NCI-H2227 (cell line): ENCODE data around the gene MAEL.
"Not testable (repeated sequence)": the region's sequence is repeated elsewhere in the genome, so short reads cannot be mapped to it uniquely, and the experiment has no call there.

ENCODE experiments used
- DNase-seq: peaks from one replicate; lab custom pipeline; 2025; ENCODE audit not compliant: unreplicated experiment; lab: John Stamatoyannopoulos, UW

Gene MAEL

DNA sequence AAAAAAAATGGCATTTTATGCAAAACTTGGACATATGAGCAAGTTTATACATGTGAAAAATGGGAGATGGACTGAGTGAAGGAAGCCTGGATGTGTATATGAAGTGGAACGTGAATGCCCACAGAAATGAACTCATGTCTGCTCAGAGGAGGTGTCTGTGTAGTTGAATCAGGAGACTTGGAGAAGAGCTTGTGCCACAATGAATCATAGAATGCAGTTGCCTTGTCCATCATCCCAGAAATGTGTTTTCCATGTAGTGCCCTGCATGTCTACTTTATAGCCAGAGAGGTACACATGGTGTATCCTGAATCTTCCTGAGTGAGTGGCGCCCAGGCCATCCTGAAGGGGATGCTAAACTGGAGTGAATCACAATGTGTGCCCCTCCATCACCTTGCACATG, 11.1 kb upstream of the MAEL start:
- no peak for DNase-seq

DNA sequence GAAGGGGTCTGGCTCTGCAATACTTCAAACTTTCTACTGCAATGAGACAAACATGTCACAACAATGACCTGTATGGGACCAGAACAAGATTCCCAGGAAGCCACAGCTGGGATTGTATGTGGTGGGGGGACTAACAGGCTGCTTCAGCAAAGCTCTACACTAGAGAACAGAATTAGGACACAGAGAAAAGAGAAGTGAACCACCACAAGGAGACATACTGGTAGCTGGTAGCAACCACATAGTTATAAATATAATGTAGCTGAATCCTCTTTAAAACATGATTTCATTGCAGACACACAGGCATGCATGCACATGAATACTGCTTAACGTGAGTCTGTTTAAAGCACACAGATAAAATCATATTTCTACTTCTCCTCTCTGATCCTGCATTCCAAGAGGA, 10.3 kb upstream of the MAEL start:
- no peak for DNase-seq

DNA sequence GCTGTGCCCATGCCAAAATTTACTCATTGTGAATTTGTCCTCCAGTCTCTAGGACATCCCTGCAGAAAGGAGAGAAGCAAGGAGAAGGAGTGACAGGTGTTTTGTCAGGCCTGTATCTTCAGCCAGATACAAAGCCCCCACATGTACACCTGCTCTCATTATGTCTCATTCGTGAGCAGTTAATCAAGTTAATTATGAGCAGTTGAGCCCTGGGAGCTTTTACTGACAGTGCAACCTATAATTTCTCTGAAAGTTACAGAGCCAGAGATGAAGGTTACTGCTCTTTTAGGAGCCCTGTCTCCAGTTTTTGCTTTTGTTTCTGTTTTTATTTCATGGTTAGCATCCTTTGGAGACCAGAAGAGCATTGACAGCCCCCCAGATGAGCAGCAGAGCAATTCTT, 8.7 kb upstream of the MAEL start:
- DNase-seq: peak; percentile 39

DNA sequence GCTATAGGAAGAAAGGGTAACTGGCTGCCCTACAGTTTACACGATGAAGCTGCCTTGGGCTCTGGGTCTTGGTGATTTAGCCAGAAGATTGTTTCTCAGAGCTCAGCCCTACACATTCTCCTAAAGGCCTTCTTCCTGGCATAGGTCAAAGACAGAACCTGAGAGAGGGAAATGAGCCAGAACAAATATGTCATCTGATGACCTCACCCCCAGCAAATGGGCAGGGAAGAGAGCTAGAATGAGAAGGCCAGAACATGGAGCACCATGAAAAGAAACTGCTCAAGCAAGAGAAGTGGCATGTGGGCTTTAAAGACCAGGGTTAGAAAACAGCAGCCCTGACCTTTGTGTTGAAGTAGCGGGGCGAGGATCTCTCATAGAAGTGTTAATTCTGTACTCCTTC, 8.3 kb upstream of the MAEL start:
- DNase-seq: no peak

DNA sequence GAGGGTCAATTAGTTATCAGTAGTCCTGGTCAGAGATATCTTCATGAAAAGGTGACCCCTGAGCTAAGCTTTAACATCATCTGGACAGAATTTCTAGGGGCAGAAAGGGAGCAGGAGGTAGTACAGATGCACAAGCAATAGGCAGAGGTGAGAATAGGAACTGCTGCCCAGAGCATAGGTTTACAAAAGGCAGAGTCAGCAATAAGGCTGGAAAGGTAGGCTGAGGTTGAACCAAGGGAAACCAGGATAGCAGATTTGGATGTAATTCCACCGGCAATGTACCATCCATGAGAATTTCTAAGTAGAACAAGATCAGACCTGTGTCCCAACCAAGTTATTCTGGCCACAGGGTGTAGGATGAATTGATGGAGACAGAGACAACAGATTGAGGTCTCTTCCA, 7.5 kb upstream of the MAEL start:
- DNase-seq: no peak

DNA sequence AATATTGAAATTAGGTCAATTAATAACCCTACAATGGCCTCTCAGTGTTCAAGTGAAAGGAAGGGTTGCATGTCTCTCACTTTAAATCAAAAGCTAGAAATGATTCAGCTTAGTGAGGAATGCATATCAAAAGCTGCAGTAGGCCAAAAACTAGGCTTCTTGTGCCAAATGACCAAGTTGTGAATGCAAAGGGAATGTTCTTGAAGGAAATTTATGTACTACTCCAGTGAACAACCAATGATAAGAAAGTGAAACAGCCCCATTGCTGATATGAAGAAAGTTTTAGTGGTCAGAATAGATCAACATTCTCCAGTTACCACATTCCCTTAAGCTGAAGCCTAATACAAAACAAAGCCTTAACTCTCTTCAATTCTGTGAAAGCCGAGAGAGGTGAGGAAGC, 10.0 kb downstream of the MAEL start:
- DNase-seq: no peak

DNA sequence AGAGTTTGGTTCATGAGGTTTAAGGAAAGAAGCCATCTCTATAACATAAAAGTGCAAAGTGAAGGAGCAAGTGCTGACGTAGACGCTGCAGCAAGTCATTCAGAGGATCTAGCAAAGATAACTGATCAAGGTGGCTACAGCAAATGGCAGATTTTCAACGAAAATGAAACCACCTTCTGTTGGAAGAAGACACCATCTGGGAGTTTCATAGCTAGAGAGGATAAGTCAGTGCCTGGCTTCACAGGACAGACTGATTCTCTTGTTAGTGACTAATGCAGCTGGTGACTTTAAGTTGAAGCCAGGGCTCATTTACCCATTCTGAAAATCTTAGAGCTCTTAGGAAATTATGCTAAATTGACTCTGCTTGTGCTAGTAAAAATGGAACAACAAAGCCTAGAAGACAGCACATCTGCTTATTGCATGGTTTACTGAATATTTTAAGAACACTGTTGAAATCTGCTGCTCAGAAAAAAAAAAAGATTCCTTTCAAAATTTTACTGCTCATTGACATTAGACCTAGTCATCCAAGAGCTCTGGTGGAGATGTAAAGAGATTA, 10.5 kb downstream of the MAEL start:
- DNase-seq: no peak

DNA sequence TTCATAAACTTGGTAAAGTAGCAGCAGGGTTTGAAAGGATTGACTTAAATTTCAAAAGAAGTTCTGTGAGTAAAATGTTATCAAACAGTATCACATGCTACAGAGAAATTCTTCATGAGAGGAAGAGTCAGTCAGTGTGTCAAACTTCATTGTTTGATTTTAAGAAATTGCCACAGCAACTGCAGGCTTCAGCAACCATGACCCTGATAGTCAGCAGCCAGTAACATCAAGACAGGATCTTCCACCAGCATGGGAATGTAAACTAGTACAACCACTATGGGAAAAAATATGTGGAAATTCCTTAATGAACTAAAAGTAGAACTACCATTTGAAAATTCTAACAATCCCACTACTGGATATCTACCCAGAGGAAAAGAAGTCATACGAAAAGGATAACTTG, 11.5 kb downstream of the MAEL start:
- no peak for DNase-seq

DNA sequence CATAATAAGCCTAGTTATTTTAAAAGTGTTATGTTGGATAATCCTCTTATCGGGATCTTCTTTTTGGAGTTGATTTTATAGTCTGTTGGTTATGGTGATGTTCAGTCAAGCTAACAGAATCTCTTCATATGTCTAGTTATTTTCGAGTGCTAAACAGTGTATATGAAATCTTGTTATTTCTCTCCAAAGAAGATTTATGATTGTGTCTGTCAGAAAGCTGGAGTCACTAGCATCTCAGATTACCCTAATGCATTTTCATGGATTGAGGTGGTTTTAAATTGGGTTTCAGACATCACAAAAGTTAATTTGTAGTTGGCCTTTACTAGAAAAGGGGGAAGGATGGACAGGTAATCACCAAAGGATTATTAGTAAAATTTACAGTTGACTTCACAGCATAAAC, 13.3 kb downstream of the MAEL start:
- no peak for DNase-seq

DNA sequence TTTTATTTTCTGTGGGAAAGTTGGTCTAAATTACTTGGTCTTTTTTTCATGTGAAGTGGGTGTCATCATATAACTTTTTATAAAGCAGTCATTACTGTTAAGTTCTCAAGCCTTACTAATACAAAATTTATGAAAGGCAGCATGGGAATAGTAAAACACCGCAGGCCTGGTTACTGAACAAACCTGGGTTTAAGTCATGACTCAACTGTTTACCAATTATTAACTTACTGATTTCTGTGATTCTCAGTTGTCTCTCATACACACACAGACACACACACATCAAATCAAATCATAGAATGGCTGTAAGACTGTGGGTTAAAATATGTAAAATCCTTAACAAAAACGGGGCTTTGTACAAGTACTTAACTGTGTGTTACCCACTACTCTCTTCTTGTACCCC, 14.6 kb downstream of the MAEL start:
- no peak for DNase-seq

DNA sequence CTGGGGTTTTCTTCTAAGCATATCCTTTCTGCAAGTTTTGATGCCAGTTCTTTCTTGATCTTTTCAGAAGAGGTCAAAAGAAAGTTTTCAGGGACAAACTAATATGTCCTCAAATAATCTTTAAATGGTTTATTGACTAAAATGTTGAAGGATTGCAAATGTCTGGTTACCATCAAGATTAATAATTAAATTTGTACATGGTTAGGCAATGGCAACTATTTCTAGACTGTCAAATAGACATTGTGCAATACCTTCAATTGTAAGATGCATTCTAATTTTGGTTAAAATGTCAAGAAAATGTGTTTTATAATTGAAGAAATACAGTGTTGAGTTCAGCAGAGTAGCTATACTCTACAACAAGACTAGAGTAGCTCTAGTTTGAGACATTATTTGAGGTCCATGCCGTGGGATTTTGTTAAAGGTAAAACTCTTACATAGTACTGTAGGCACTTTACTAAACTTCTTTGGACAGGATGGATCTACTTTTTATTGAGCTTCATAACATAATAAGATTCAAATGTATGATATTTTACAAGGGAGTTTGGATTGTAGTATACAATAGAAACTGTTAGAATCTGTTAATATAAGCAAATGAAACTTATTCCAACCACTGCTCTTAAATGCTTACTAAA, 22.6 kb downstream of the MAEL start:
- no peak for DNase-seq

DNA sequence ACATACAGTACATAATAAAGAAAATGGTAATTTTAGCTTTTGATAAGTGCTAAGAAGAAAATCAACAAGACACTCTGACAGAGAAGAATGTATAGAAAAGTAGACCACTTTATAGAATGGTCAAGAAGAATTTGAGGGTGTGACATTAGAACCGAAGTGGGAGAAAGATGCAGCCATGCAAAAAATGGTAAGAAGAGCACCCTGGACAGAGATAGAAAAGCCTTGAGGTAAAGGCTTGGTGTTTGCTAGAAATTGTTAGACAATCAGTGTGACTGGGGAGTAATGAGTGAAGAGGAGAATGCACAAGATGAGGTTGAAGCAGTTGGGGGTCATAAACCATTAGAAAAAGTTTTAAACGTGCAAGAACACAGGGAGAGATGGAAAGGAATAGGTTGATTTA, 23.5 kb downstream of the MAEL start:
- DNase-seq: no peak

DNA sequence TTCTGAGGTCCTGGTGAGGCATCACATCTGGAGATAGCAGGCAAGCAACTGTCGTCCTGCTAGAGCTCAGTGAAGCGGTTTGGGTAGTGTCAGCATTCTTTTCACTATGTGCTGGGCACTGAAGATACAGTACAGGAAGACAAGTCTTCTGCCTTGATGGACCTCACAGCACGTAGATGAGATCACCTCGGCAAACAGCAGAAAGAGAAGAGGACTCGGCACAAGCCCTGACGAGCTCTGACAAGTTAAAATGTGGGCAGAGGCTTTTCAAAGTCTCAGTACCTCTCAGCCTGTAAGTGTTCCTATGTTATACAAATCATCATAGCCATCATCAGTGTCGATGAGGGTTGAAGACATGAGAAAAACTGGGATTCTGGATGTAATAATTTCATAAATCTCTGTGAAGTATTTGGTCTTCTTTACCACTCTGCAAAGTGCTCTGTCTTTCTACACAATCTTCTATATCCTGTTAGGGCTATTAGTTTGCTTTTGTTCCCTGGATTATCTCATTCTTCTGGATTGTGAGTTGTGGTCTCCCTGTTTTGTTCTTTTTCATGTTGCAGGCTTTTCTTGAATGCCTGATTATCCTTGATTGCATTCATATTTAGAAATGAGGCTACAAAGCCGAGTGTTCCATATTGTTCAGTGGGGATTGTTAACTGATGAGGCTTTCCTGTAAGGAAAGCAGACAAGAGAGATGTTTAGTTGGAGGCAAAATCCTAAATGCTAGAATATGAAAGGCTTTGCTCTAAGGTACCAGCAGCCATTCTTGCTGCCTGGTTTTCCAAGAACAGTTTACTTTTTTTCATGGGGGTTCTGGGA, 24.2 kb downstream of the MAEL start:
- no peak for DNase-seq

DNA sequence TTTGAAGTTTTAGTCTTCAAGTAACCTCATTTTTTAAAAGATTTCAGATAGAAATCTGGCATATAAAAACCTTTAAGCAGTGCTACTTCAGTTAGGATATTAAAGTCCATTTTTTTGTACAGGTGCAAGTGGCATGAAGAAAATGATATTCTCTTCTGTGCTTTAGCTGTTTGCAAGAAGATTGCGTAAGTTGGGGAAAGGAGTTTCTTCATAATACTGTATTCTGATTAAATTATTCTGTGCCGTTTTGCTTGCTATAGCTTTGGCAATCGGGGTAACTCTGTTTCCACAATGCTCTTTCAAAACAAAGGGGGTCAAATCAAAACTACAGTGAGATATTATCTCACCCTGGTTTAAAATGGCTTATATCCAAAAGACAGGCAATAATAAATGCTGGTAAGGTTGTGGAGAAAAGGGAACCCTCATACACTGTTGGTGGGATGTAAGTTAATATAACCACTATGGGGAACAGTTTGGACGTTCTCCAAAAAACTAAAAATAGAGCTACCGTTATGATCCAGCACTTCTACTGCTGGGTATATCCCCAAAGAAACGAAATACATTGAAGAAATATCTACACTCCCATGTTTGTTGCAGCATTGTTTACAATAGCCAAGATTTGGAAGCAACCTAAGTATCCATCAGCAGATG, 27.1 kb downstream of the MAEL start:
- DNase-seq: no peak

DNA sequence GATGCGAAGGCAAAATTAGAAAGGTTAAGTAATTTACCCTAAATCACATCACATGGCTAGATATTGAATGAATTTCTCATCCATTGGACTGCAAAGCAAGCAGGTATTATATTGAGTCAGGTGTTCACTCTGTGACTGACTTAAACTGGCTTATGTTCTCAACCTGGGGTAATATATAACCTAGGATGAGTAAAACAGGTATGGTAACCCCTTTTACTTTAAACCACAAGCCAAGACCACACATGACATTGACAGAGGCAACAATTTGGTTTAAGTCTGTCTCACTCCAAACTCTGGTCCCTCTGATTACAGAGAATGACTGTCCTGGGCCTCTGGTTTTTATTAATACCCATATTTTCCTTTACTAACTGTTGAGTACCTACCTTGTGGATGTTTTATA, 33.3 kb downstream of the MAEL start:
- DNase-seq: no peak

DNA sequence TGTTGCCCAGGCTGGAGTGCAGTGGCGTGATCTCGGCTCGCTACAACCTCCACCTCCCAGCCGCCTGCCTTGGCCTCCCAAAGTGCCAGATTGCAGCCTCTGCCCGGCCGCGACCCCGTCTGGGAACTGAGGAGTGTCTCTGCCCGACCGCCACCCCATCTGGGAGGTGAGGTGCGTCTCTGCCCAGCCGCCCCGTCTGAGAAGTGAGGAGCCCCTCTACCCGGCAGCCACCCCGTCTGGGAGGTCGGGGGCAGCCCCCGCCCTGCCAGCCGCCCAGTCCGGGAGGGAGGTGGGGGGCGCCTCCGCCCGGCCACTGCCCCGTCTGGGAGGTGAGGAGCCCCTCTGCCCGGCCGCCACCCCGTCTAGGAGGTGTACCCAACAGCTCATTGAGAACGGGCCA, 40.5 kb downstream of the MAEL start:
- DNase-seq: not testable (repeated sequence)

DNA sequence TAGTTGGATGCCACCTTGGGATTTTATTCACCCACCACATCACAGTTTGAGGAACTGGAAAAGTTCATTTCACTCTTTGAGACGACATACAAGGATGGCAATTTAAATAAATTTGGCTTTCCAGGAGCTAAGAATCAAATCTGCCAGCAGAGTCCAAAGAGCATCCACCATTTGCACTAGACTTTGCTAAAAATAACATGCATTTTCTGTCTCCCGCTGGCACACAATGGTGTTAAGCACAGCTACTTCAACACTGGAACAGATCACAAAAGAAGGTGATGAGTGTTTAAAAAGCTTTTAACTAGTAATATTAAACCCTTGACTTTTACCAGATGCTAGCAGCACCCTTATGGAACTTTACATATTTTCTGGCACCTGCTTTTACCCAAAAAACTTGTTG, 44.6 kb downstream of the MAEL start:
- peak; percentile 46 for DNase-seq

DNA sequence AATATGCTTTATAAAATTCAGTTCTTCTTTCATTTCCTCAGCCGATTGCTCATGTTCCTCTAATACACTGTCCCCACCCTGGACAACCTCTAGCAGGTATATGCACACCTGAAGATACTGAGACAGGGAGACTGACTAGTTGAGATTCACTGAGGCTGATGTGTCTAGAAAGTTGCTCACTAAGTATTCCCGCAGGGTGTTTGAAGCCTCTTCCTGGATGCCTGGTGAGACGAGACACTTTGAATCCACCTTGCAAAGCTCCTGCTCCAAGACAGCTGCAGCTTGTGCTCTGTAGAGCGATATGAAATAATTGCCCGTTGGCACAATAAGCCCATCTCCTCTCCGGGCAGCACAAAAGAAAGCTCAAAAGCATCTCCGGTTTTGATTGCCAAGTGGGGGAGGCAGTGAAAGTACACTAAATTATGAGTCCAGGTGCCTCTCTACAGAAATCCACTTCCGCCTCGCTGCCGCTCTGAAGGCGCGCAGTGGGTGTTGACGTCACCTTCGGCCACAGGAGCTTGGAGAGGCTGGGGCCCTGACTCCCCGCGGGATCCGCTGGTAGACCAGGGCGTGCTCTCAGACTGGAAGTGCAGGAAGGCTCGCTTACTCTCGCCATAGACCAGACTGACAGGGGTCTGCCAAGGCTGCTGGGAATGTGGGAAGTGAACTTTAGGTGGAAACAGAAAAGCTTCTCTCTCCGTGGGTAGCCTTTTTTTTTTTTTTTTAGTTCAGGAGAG, 54.8 kb downstream of the MAEL start:
- peak; percentile 92 for DNase-seq

DNA sequence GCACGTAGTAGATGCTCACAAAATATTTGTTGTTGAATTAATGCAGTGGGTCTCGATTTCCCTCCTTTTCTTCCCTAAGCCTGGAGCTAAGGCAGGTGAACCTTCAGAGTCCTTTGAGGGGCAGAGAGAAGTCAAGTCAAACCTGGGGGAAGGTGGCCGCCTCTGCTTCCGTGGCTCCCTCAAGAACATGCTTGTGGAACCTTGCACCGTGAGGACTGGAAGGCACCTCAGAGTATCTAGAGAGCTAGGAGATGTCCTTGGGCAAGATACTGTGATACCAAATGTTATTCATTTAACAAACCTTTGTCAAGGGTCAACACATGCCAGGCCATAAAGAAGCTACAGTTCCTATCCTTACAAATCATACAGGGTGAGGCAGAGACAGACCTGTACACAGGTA, 62.8 kb downstream of the MAEL start:
- no peak for DNase-seq

DNA sequence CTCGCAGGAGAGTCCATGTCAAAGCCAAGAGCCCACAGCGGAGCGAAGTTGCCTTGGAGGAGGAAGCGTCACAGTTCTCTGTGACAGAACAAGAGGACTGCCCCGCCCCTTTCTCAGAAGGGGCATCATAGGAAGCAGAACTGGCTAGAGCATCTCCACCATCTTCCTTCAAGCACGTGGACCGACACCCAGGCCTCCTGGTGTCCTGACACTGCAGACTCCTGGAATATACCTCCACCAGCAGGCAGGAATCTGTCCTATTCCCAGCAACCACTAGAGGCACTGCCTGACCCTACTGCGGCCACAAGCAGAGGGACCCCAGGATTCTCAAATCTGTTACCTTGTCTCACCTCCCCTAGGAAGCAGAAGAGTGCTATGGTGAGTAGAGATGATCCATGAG, 63.3 kb downstream of the MAEL start:
- no peak for DNase-seq

DNA sequence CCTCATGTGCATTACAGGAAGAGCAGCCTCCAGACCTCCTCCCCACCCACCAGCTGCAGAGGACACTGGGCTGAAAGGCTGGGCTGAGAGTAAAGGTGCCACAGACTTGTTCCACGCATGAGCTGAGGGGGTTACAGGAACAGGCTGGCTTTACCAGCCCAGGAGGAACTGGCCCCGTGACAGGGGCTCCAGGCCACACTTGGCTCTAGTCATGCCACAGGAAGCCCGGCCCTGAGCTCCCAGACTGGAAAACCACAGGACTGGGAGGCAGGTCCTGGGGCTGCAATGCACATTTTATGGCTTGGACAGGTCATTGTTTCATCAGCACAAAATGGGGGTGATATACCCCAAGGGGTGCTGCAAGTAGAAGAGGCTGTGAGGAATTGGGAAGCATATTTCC, 65.5 kb downstream of the MAEL start:
- no peak for DNase-seq
